Measurements from ENCODE around the gene UBE2Z. TPM values are rescaled to one million over a fixed set of nuclear protein-coding genes. Genes with fewer than 3 reads are reported as not detected.

The UBE2Z gene
- total and polyA plus RNA-seq, 2 of the 8 experiments (the other 6 are each of a cell fraction or from before 2014, with no cell fraction given), result 73.4 to 75.9 TPM

- H3K4me1 ChIP-seq (replicated peaks in 1 of 4; ENCODE audit: control insufficient read depth in 3 of 4, insufficient read depth in 4 of 4, low read length in 3 of 4), result no peaks in the 10 kb centered on the region
- no peak overlapping the region for H4K8ac ChIP-seq (ENCODE audit: extremely low read depth, insufficient read depth, low read length)
- TF ChIP-seq KDM4A (IDR thresholded peaks at IDR 0.05; ENCODE audit: low read depth, low read length, severe bottlenecking) (no peak), JUN (IDR thresholded peaks at IDR 0.05; ENCODE audit: low read depth, low read length) (no peak), MAX (IDR thresholded peaks at IDR 0.05) (no peak), ATF3 (IDR thresholded peaks at IDR 0.05; ENCODE audit: insufficient read depth, low read depth, low read length) (no peak), TAF7 (optimal IDR thresholded peaks at IDR 0.05; ENCODE audit: borderline replicate concordance, low read depth, low read length) (no peak), TEAD4 (IDR thresholded peaks at IDR 0.05; ENCODE audit: low read depth, low read length) (no peak)
- no peak overlapping the region for H2BK15ac ChIP-seq (ENCODE audit: low read length)
- WGBS, 2 experiments (ENCODE audit: extremely low coverage in 1 of 2, insufficient coverage in 1 of 2, insufficient read length in 1 of 2, insufficient replicate concordance in 2 of 2, low coverage in 1 of 2, low lambda C conversion rate in 2 of 2, missing lambda C conversion rate in 1 of 2), result 90% methylated on average over 4 of the region's 4 CpGs; no CpG with 5 or more reads in 1 of the 2 experiments
- no peak overlapping the region for H2BK12ac ChIP-seq (ENCODE audit: low read depth, low read length)
- no peak overlapping the region for H2BK120ac ChIP-seq (replicated peaks; ENCODE audit: low read depth, low read length)
- no peaks in the 10 kb centered on the region for H3K79me2 ChIP-seq (ENCODE audit: control insufficient read depth in 1 of 2, insufficient read depth in 2 of 2, low read length in 2 of 2)
- H3K14ac ChIP-seq (ENCODE audit: insufficient read length), result no peak overlapping the region
- H3K4ac ChIP-seq (replicated peaks; ENCODE audit: insufficient read length, low read depth, low read length), result no peak overlapping the region
- no peaks in the 10 kb centered on the region for H3K23me2 ChIP-seq (ENCODE audit: low read depth, low read length)
- DNase-seq (ENCODE audit: low read depth in 1 of 2, low spot score in 2 of 2) (no peak), FAIRE-seq (no peak)
- H3K56ac ChIP-seq (replicated peaks; ENCODE audit: insufficient read length, low read depth, low read length), result no peak overlapping the region
- H3K27ac ChIP-seq (ENCODE audit: low read depth, low read length), result no peak overlapping the region
- H2BK5ac ChIP-seq (ENCODE audit: low read depth, low read length), result no peak overlapping the region
- H3K23ac ChIP-seq (ENCODE audit: insufficient read length), result no peak overlapping the region
- H4K91ac ChIP-seq (replicated peaks; ENCODE audit: insufficient read length, low read length), result no peak overlapping the region
- no peak overlapping the region for H4K5ac ChIP-seq (ENCODE audit: insufficient read length, low read depth, low read length)
- H3K4me3 ChIP-seq (ENCODE audit: extremely low read depth in 1 of 4, insufficient read depth in 2 of 4, low read depth in 3 of 4, low read length in 4 of 4), result no peak overlapping the region
- H3K9ac ChIP-seq (replicated peaks in 1 of 4; ENCODE audit: extremely low read depth in 1 of 4, low read depth in 3 of 4, low read length in 3 of 4), result no peak overlapping the region
- H3K9me3 ChIP-seq (ENCODE audit: insufficient read depth in 2 of 2, low read depth in 1 of 2, low read length in 1 of 2), result no peaks in the 10 kb centered on the region
- H3K79me1 ChIP-seq (ENCODE audit: low read depth, low read length), result no peaks in the 10 kb centered on the region; the same call in 1 of the 2 replicates
- no peak overlapping the region for H2AK5ac ChIP-seq (ENCODE audit: low read depth, low read length)
- no peaks in the 10 kb centered on the region for H3K27me3 ChIP-seq (replicated peaks in 1 of 4; ENCODE audit: control insufficient read depth in 3 of 4, extremely low read depth in 1 of 4, insufficient read depth in 3 of 4, low read length in 3 of 4)
- ChIA-PET POLR2A (ENCODE audit: partially characterized antibody) (interaction anchor here (0.6 to 1.3 kb wide), 2 partner anchors 8 to 182 kb away, joined by 3 to 4 read pairs; no protein-coding TSS in a partner anchor), CTCF (ENCODE audit: partially characterized antibody) (interaction anchor here (0.6 to 88.5 kb wide), 4 partner anchors 6 to 192 kb away, joined by 3 to 2590 read pairs (median 1296); partner anchors contain the start of genes ATP5MC1, CALCOCO2 and TTLL6)
- H3K18ac ChIP-seq (ENCODE audit: extremely low read depth, low read length), result no peak overlapping the region
- no peaks in the 10 kb centered on the region for H4K20me1 ChIP-seq (replicated peaks in 1 of 2; ENCODE audit: control insufficient read depth in 1 of 2, insufficient read depth in 2 of 2, low read length in 2 of 2)
- no peak overlapping the region for H2BK20ac ChIP-seq (ENCODE audit: low read length)
- no peak overlapping the region for H3K4me2 ChIP-seq (ENCODE audit: insufficient read depth in 1 of 2, low read depth in 2 of 2, low read length in 2 of 2)
- H2AFZ ChIP-seq (ENCODE audit: low read length), result no peak overlapping the region
- H3K36me3 ChIP-seq (ENCODE audit: control insufficient read depth in 2 of 4, insufficient read depth in 4 of 4, low read length in 3 of 4), result no peaks in the 10 kb centered on the region
These were observed 37.1 kb upstream of the UBE2Z start for GRCh38 chr17:48871035-48871550.
